ENCODE measurements around the gene MED14.

- TF ChIP-seq CTCF (conservative IDR thresholded peaks at IDR 0.05) (no peak), ZFX (IDR thresholded peaks at IDR 0.05) (no peak)
These were observed 14.6 kb downstream of the MED14 start for GRCh38 chrX:40720792-40721191.
